ENCODE results near the gene MRPS14. TPM values are rescaled to one million over a fixed set of nuclear protein-coding genes. Genes with fewer than 3 reads are reported as not detected.

The MRPS14 gene
- total and polyA plus RNA-seq, 9 of the 15 experiments (the other 6 are each of a cell fraction or from before 2014, with no cell fraction given), result 38.1 to 231 (median 54.9) TPM

DNA sequence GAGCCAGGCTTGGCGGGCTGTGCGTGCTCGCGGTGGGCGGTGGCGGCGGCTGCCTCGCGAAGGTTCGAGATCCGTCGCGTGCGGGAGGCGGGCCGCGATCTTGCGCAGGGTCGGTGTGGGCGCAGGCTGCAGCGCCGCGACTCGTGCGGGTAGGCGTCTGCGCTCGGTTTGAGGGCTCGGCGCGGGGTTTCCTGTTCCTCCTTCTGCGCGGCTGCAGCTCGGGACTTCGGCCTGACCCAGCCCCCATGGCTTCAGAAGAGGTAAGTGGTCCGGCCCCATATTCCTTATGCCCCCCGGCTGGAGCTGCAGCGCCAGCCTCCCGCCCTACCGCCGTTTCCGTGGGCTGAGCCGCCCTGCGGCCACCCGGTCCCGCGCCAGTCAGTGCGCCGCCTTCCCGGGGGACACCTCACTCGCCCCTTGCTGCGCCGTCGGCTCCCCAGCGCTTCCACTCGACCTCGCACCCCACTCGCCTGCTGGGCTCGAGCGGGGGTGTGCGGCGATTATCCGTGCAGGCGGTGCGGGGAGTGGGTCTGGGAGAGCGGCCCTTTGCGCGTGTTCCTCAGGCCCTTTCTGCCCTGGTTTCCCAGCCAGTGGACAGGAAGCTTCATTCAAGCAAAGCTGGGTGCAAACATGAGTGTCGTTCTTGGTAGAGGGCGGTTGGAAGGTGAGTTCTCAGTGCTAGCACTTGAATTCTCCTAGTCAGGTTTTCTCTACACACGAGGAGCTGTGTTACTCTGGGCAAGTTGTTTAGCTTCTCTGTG, 23.1 kb downstream of the MRPS14 start, which contains the start of gene CACYBP (continued):
- peak; percentile 76; the same call in 1 of the 2 replicates for TF ChIP-seq FOXK1 (CRISPR knock-in tag; IDR thresholded peaks at IDR 0.05; ENCODE audit: borderline replicate concordance)
- TF ChIP-seq, protein P1, sequence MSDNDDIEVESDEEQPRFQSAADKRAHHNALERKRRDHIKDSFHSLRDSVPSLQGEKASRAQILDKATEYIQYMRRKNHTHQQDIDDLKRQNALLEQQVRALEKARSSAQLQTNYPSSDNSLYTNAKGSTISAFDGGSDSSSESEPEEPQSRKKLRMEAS (CRISPR knock-in tag; IDR thresholded peaks at IDR 0.05), result peak; percentile 71
- TF ChIP-seq, protein P2, sequence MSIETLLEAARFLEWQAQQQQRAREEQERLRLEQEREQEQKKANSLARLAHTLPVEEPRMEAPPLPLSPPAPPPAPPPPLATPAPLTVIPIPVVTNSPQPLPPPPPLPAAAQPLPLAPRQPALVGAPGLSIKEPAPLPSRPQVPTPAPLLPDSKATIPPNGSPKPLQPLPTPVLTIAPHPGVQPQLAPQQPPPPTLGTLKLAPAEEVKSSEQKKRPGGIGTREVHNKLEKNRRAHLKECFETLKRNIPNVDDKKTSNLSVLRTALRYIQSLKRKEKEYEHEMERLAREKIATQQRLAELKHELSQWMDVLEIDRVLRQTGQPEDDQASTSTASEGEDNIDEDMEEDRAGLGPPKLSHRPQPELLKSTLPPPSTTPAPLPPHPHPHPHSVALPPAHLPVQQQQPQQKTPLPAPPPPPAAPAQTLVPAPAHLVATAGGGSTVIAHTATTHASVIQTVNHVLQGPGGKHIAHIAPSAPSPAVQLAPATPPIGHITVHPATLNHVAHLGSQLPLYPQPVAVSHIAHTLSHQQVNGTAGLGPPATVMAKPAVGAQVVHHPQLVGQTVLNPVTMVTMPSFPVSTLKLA (conservative IDR thresholded peaks at IDR 0.05), result peak in 1 of 2 experiments; percentile 75; a peak in 2 of 4 replicates
- TF ChIP-seq OTX1 (CRISPR knock-in tag; IDR thresholded peaks at IDR 0.05), result 0 out of 2 replicates have a peak, but pooled peaks have one; percentile 66
- TF ChIP-seq MAFK (IDR thresholded peaks at IDR 0.05; ENCODE audit: low read length), result no peak
- peak in 1 of 2 experiments; percentile 79; a peak in 1 of 4 replicates for TF ChIP-seq SRF (CRISPR knock-in tag; IDR thresholded peaks at IDR 0.05)
- TF ChIP-seq, protein P3, sequence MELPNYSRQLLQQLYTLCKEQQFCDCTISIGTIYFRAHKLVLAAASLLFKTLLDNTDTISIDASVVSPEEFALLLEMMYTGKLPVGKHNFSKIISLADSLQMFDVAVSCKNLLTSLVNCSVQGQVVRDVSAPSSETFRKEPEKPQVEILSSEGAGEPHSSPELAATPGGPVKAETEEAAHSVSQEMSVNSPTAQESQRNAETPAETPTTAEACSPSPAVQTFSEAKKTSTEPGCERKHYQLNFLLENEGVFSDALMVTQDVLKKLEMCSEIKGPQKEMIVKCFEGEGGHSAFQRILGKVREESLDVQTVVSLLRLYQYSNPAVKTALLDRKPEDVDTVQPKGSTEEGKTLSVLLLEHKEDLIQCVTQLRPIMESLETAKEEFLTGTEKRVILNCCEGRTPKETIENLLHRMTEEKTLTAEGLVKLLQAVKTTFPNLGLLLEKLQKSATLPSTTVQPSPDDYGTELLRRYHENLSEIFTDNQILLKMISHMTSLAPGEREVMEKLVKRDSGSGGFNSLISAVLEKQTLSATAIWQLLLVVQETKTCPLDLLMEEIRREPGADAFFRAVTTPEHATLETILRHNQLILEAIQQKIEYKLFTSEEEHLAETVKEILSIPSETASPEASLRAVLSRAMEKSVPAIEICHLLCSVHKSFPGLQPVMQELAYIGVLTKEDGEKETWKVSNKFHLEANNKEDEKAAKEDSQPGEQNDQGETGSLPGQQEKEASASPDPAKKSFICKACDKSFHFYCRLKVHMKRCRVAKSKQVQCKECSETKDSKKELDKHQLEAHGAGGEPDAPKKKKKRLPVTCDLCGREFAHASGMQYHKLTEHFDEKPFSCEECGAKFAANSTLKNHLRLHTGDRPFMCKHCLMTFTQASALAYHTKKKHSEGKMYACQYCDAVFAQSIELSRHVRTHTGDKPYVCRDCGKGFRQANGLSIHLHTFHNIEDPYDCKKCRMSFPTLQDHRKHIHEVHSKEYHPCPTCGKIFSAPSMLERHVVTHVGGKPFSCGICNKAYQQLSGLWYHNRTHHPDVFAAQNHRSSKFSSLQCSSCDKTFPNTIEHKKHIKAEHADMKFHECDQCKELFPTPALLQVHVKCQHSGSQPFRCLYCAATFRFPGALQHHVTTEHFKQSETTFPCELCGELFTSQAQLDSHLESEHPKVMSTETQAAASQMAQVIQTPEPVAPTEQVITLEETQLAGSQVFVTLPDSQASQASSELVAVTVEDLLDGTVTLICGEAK (IDR thresholded peaks at IDR 0.05), result 0 out of 2 replicates have a peak, but pooled peaks have one; percentile 40
- TF ChIP-seq, protein P3 (CRISPR knock-in tag; IDR thresholded peaks at IDR 0.05), result no peak
- 0 out of 2 replicates have a peak, but pooled peaks have one; percentile 2 for TF ChIP-seq KLF10 (CRISPR knock-in tag; IDR thresholded peaks at IDR 0.05)
- TF ChIP-seq POLR2G (IDR thresholded peaks at IDR 0.05; ENCODE audit: low read depth, low read length), result peak; percentile 90
- TF ChIP-seq, protein P4, sequence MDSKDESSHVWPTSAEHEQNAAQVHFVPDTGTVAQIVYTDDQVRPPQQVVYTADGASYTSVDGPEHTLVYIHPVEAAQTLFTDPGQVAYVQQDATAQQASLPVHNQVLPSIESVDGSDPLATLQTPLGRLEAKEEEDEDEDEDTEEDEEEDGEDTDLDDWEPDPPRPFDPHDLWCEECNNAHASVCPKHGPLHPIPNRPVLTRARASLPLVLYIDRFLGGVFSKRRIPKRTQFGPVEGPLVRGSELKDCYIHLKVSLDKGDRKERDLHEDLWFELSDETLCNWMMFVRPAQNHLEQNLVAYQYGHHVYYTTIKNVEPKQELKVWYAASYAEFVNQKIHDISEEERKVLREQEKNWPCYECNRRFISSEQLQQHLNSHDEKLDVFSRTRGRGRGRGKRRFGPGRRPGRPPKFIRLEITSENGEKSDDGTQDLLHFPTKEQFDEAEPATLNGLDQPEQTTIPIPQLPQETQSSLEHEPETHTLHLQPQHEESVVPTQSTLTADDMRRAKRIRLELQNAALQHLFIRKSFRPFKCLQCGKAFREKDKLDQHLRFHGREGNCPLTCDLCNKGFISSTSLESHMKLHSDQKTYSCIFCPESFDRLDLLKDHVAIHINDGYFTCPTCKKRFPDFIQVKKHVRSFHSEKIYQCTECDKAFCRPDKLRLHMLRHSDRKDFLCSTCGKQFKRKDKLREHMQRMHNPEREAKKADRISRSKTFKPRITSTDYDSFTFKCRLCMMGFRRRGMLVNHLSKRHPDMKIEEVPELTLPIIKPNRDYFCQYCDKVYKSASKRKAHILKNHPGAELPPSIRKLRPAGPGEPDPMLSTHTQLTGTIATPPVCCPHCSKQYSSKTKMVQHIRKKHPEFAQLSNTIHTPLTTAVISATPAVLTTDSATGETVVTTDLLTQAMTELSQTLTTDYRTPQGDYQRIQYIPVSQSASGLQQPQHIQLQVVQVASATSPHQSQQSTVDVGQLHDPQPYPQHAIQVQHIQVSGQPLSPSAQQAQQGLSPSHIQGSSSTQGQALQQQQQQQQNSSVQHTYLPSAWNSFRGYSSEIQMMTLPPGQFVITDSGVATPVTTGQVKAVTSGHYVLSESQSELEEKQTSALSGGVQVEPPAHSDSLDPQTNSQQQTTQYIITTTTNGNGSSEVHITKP (IDR thresholded peaks at IDR 0.05; ENCODE audit: partially characterized antibody), result peak; percentile 34

Data from K562 (cell line).